GM06990 (cell line): ENCODE results near the gene RASGRP3.

ENCODE experiments used
- DNase-seq: peaks from one replicate; pipeline ENCODE4 v3.0.0-alpha.2; 2011; ENCODE audit not compliant: insufficient read length; ENCODE audit errors: extremely low read depth
- H3K27me3 ChIP-seq: replicated peaks from 2 replicates; pipeline ENCODE4 v1.6.0; 2011; ENCODE audit warnings: low read length; ENCODE audit not compliant: control insufficient read depth, insufficient read depth
- H3K36me3 ChIP-seq: 2 replicates; pipeline ENCODE4 v1.5.1; 2011; ENCODE audit warnings: low read length; ENCODE audit not compliant: control insufficient read depth, insufficient read depth
- H3K4me3 ChIP-seq: replicated peaks from 2 replicates; pipeline ENCODE4 v1.5.1; 2011; ENCODE audit warnings: low read depth, mild to moderate bottlenecking, control low read depth, low read length
- TF ChIP-seq, protein P1 (sequence below): IDR thresholded peaks from 2 replicates; pipeline ENCODE4 v1.5.1; 2011; ENCODE audit warnings: low read length, control low read depth, mild to moderate bottlenecking, inconsistent platforms; ENCODE audit not compliant: insufficient read depth, poor library complexity, severe bottlenecking

Gene RASGRP3

DNA sequence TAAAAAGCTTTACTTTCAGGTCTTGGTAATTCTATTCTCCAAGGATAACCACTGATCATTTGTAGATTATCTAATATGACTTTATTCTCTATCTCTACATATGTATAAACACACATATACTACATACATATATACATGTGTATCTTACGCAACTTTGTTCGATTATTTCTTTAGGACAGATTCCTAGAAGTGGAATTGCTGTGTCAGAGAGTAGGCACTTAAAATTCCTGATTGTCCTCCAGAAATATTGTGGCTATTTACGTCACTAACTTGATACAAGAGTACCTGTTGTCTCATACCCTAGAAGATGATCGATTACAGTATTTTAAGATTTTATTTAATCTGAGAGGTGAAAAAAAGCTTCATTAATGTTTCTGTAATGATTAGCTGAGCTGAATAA lies 64.8 kb downstream of the RASGRP3 start:
- DNase-seq, result no peak
- Histone ChIP-seq H3K27me3 (no peaks in the 10 kb centered on the region), H3K4me3 (no peak overlapping the region), H3K36me3 (peaks cover 15% of the 10 kb centered on the region)
- TF ChIP-seq, protein P1, sequence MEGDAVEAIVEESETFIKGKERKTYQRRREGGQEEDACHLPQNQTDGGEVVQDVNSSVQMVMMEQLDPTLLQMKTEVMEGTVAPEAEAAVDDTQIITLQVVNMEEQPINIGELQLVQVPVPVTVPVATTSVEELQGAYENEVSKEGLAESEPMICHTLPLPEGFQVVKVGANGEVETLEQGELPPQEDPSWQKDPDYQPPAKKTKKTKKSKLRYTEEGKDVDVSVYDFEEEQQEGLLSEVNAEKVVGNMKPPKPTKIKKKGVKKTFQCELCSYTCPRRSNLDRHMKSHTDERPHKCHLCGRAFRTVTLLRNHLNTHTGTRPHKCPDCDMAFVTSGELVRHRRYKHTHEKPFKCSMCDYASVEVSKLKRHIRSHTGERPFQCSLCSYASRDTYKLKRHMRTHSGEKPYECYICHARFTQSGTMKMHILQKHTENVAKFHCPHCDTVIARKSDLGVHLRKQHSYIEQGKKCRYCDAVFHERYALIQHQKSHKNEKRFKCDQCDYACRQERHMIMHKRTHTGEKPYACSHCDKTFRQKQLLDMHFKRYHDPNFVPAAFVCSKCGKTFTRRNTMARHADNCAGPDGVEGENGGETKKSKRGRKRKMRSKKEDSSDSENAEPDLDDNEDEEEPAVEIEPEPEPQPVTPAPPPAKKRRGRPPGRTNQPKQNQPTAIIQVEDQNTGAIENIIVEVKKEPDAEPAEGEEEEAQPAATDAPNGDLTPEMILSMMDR, result no peak

DNA sequence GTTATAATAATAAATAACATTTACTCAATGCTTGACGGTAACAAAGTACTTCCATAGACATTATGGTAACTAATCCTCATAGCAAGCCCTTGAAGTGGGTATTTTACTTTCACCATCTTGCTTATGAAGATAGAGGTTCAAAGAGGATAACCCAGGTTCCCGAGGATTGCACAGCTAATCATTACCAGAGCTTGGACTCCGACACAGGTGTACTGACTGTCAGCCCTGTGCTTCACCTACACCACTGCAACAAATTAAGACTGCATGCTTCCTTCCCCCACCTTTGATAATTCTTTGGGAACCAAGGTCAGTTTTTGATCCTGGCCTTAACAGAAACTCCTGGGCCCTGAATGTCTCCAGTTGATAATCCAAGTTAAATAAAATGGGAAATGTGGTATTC lies 73.8 kb downstream of the RASGRP3 start:
- H3K36me3 ChIP-seq, result peaks cover 23% of the 10 kb centered on the region
- no peak for DNase-seq
- no peak overlapping the region for H3K4me3 ChIP-seq
- H3K27me3 ChIP-seq, result no peaks in the 10 kb centered on the region
- TF ChIP-seq, protein P1, result no peak

DNA sequence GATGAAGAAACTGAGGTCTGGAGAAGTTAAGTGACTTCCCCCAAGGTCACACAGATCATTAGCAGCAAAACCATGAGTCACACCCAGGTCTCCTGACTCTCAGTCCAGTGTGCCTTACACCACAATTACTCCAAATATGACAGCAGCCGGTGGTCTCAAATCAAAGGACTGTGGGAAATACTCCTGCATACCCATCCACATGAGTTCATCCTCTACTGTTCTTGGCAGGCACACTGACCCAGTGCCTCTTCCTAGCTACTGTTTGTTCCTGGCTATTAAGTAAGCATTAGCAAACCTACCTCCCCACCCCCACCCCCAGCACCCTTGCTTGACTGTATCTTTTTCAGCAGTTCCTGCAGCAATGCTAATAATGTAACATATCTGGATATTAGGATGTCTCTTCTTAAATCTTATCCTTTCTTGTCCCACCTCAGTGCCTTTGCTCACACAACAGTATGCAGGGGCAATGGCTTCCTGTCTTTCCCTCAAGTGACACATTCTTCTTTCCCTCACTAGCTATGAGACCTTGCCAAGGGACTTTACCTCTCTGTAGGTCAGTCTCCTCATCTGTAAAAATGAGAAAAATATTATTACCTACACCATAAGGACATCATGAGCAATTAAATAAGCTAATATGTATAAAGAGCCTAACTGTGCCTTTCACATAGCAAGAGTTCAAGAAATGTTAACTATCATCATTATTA lies 76.5 kb downstream of the RASGRP3 start:
- peaks cover 20% of the 10 kb centered on the region for H3K36me3 ChIP-seq
- no peak for DNase-seq
- no peak overlapping the region for H3K4me3 ChIP-seq
- TF ChIP-seq, protein P1, result no peak
- no peaks in the 10 kb centered on the region for H3K27me3 ChIP-seq

DNA sequence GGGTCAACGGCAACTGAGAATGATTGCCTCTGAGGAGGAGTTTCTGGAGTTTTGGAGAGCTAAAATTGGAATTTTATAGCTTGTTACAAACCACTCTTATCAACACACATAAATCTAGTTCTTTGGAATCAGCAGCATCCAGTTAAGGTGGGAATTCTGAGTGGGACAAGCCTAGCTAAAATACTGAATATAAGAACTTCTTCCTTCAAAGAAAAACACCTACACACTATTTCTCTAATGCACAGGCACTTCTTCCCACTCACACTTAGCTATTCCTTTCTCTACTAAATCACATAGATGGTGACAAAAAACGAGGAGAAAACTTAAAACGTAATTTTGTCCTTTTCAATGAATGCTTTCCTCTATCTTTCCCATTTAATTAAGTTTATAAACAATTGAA lies 79.2 kb downstream of the RASGRP3 start:
- no peak for DNase-seq
- TF ChIP-seq, protein P1, result no peak
- Histone ChIP-seq H3K27me3 (no peaks in the 10 kb centered on the region), H3K4me3 (no peak overlapping the region), H3K36me3 (peaks cover 29% of the 10 kb centered on the region)

DNA sequence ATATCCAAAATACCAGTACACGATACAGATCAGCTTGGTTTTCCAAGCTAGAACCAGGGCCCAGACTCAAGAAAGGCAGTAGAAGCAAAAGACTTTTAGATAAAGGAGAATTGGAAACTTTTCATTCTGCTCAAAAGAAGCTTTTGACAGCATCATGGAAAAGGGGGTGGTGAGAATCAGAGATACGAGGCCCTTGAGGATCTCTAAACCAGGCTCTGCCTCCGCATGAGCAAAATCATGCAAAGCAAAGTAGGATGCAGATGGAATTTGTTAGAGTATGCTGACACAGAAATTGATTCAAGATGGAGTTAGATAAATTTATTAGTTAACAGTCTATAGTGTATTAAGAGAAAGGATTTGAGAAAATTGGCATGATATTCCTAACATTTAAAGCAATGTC lies 82.9 kb downstream of the RASGRP3 start:
- peaks cover 28% of the 10 kb centered on the region for H3K36me3 ChIP-seq
- DNase-seq, result no peak
- TF ChIP-seq, protein P1, result no peak
- H3K4me3 ChIP-seq, result no peak overlapping the region
- no peaks in the 10 kb centered on the region for H3K27me3 ChIP-seq

DNA sequence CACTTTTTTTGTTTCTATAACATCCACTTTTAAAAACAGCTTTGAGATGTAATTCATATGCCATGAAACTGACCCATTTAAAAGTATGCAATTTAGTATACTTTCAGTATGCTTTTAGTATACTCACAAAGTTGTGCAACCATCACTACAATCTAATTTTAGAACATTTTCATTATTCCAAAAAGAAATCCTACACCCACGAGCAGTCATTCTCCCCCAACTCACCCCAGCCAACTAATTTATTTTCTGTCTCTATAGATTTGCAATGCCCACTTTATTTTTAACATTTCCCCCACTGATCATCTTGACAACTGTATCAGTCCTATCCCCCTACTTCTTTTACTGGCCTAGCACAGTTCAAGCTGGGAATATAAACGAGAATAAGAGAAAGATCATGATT lies 83.6 kb downstream of the RASGRP3 start:
- Histone ChIP-seq H3K4me3 (no peak overlapping the region), H3K36me3 (peaks cover 26% of the 10 kb centered on the region), H3K27me3 (no peaks in the 10 kb centered on the region)
- TF ChIP-seq, protein P1, result no peak
- no peak for DNase-seq
